ENCODE measurements around the gene C1orf87.
"Not testable (repeated sequence)": the region's sequence is repeated elsewhere in the genome, so short reads cannot be mapped to it uniquely, and the experiment has no call there.

Gene C1orf87

GRCh38 chr1:59972216-59972927 lies 101.2 kb downstream of the C1orf87 start:
- TF ChIP-seq CTCF (IDR thresholded peaks at IDR 0.05; ENCODE audit: low read depth, low read length) = no peak

GRCh38 chr1:59971464-59971911 lies 102.1 kb downstream of the C1orf87 start:
- H3K4me3 ChIP-seq (ENCODE audit: low read depth, low read length) = no peak overlapping the region

More at GRCh38 chr1:59972216-59972927, 101.2 kb downstream of the C1orf87 start:
- H3K4me3 ChIP-seq (ENCODE audit: low read depth, low read length) = no peak overlapping the region

GRCh38 chr1:59969542-59970175 lies 103.9 kb downstream of the C1orf87 start:
- H3K4me3 ChIP-seq (ENCODE audit: low read depth, low read length) = not testable (repeated sequence)

More at GRCh38 chr1:59971464-59971911, 102.1 kb downstream of the C1orf87 start:
- peak; percentile 88 for TF ChIP-seq CTCF (IDR thresholded peaks at IDR 0.05; ENCODE audit: low read depth, low read length)

GRCh38 chr1:59968746-59969145 lies 104.8 kb downstream of the C1orf87 start:
- not testable (repeated sequence) for H3K4me3 ChIP-seq (ENCODE audit: low read depth, low read length)

GRCh38 chr1:59967780-59968179 lies 105.8 kb downstream of the C1orf87 start:
- no peak for TF ChIP-seq CTCF (IDR thresholded peaks at IDR 0.05; ENCODE audit: low read depth, low read length)
- H3K4me3 ChIP-seq (ENCODE audit: low read depth, low read length) = no peak overlapping the region

GRCh38 chr1:59967141-59967697 lies 106.4 kb downstream of the C1orf87 start:
- no peak for TF ChIP-seq CTCF (IDR thresholded peaks at IDR 0.05; ENCODE audit: low read depth, low read length)
- H3K4me3 ChIP-seq (ENCODE audit: low read depth, low read length) = no peak overlapping the region

GRCh38 chr1:59952065-59952464 lies 121.5 kb downstream of the C1orf87 start:
- no peak for TF ChIP-seq CTCF (IDR thresholded peaks at IDR 0.05; ENCODE audit: low read depth, low read length)
- no peak overlapping the region for H3K4me3 ChIP-seq (ENCODE audit: low read depth, low read length)

GRCh38 chr1:59949648-59950047 lies 123.9 kb downstream of the C1orf87 start:
- no peak overlapping the region for H3K4me3 ChIP-seq (ENCODE audit: low read depth, low read length)
- no peak for TF ChIP-seq CTCF (IDR thresholded peaks at IDR 0.05; ENCODE audit: low read depth, low read length)
